K562 (cell line): ENCODE data around the gene SERPINA9.

Experiments
- CTCF ChIP-seq, 3 experiments: IDR thresholded peaks in 2 of 3; conservative IDR thresholded peaks in 1 of 3; 2 replicates each; pipeline ENCODE4 v1.5.1; 2011 to 2012; ENCODE audit warnings: low read length in 3 of 3, mild to moderate bottlenecking in 3 of 3, control low read depth in 2 of 3, improper control_type of control experiment in 1 of 3, inconsistent platforms in 1 of 3, low read depth in 1 of 3, mixed read lengths in 1 of 3, moderate library complexity in 1 of 3; ENCODE audit not compliant: insufficient read depth in 2 of 3
- EP300 ChIP-seq: IDR thresholded peaks from 2 replicates; pipeline ENCODE4 v1.6.1; 2012; ENCODE audit warnings: low read length, improper control_type of control experiment
- ZNF174 ChIP-seq: fragments of 250-450 bp; sonication (Bioruptor Pico); IDR thresholded peaks from 2 replicates; pipeline ENCODE4 v1.4.0; 2020; ENCODE audit warnings: mild to moderate bottlenecking

- TF ChIP-seq EP300 (no peak), CTCF (IDR thresholded peaks at IDR 0.05 in 2 of 3, conservative IDR thresholded peaks at IDR 0.05 in 1 of 3; ENCODE audit: insufficient read depth in 2 of 3, low read depth in 1 of 3, low read length in 3 of 3) (no peak), ZNF174 (CRISPR knock-in tag) (no peak)
These were observed 25.3 kb downstream of the SERPINA9 start for GRCh38 chr14:94450722-94451090.
